ENCODE measurements around the gene HCAR2.
"Not testable (repeated sequence)": the region's sequence is repeated elsewhere in the genome, so short reads cannot be mapped to it uniquely, and the experiment has no call there.

Gene HCAR2

GRCh38 chr12:122665349-122665748 is 37.8 kb downstream of the HCAR2 start:
- no peak overlapping the region for H3K4me3 ChIP-seq (ENCODE audit: insufficient read length, low read depth)
- no peak overlapping the region for H3K9ac ChIP-seq (ENCODE audit: insufficient read length, low read depth)
- no peak for DNase-seq (ENCODE audit: low read depth, low spot score)
- H3K4me1 ChIP-seq (ENCODE audit: insufficient read depth, insufficient read length), result no peaks in the 10 kb centered on the region
- no peaks in the 10 kb centered on the region for H3K9me3 ChIP-seq (ENCODE audit: insufficient read depth, low read length)
- TF ChIP-seq ZNF274 (IDR thresholded peaks at IDR 0.05; ENCODE audit: low read depth, low read length) (no peak), SUZ12 (IDR thresholded peaks at IDR 0.05; ENCODE audit: extremely low read depth, insufficient read depth, insufficient read length) (no peak), YY1 (IDR thresholded peaks at IDR 0.05; ENCODE audit: insufficient read depth, insufficient read length) (no peak)
- H3K27me3 ChIP-seq (ENCODE audit: insufficient read depth, insufficient read length), result no peaks in the 10 kb centered on the region
- no peaks in the 10 kb centered on the region for H3K36me3 ChIP-seq (ENCODE audit: insufficient read depth, insufficient read length, low read length)

GRCh38 chr12:122661938-122662337 is 41.2 kb downstream of the HCAR2 start:
- Histone ChIP-seq H3K36me3 (ENCODE audit: insufficient read depth, insufficient read length, low read length) (no peaks in the 10 kb centered on the region), H3K9me3 (ENCODE audit: insufficient read depth, low read length) (no peaks in the 10 kb centered on the region), H3K4me3 (ENCODE audit: insufficient read length, low read depth) (no peak overlapping the region), H3K27me3 (ENCODE audit: insufficient read depth, insufficient read length) (no peaks in the 10 kb centered on the region), H3K9ac (ENCODE audit: insufficient read length, low read depth) (no peak overlapping the region), H3K4me1 (ENCODE audit: insufficient read depth, insufficient read length) (no peaks in the 10 kb centered on the region)
- DNase-seq (ENCODE audit: low read depth, low spot score), result no peak
- TF ChIP-seq ZNF274 (IDR thresholded peaks at IDR 0.05; ENCODE audit: low read depth, low read length), result no peak

GRCh38 chr12:122661246-122661645 is 41.9 kb downstream of the HCAR2 start:
- DNase-seq (ENCODE audit: low read depth, low spot score), result no peak
- no peaks in the 10 kb centered on the region for H3K4me1 ChIP-seq (ENCODE audit: insufficient read depth, insufficient read length)
- H3K36me3 ChIP-seq (ENCODE audit: insufficient read depth, insufficient read length, low read length), result no peaks in the 10 kb centered on the region
- TF ChIP-seq YY1 (IDR thresholded peaks at IDR 0.05; ENCODE audit: insufficient read depth, insufficient read length) (no peak), SUZ12 (IDR thresholded peaks at IDR 0.05; ENCODE audit: extremely low read depth, insufficient read depth, insufficient read length) (no peak), ZNF274 (IDR thresholded peaks at IDR 0.05; ENCODE audit: low read depth, low read length) (no peak)
- H3K4me3 ChIP-seq (ENCODE audit: insufficient read length, low read depth), result no peak overlapping the region
- H3K9me3 ChIP-seq (ENCODE audit: insufficient read depth, low read length), result no peaks in the 10 kb centered on the region
- no peaks in the 10 kb centered on the region for H3K27me3 ChIP-seq (ENCODE audit: insufficient read depth, insufficient read length)
- H3K9ac ChIP-seq (ENCODE audit: insufficient read length, low read depth), result no peak overlapping the region

- TF ChIP-seq YY1 (IDR thresholded peaks at IDR 0.05; ENCODE audit: insufficient read depth, insufficient read length) (no peak), SUZ12 (IDR thresholded peaks at IDR 0.05; ENCODE audit: extremely low read depth, insufficient read depth, insufficient read length) (no peak), ZNF274 (IDR thresholded peaks at IDR 0.05; ENCODE audit: low read depth, low read length) (no peak)
- Histone ChIP-seq H3K27me3 (ENCODE audit: insufficient read depth, insufficient read length) (no peaks in the 10 kb centered on the region), H3K36me3 (ENCODE audit: insufficient read depth, insufficient read length, low read length) (no peaks in the 10 kb centered on the region), H3K4me3 (ENCODE audit: insufficient read length, low read depth) (no peak overlapping the region), H3K9me3 (ENCODE audit: insufficient read depth, low read length) (no peaks in the 10 kb centered on the region), H3K4me1 (ENCODE audit: insufficient read depth, insufficient read length) (no peaks in the 10 kb centered on the region), H3K9ac (ENCODE audit: insufficient read length, low read depth) (no peak overlapping the region)
- no peak for DNase-seq (ENCODE audit: low read depth, low spot score)
Observed at GRCh38 chr12:122659579-122659978, 43.6 kb downstream of the HCAR2 start.

DNA sequence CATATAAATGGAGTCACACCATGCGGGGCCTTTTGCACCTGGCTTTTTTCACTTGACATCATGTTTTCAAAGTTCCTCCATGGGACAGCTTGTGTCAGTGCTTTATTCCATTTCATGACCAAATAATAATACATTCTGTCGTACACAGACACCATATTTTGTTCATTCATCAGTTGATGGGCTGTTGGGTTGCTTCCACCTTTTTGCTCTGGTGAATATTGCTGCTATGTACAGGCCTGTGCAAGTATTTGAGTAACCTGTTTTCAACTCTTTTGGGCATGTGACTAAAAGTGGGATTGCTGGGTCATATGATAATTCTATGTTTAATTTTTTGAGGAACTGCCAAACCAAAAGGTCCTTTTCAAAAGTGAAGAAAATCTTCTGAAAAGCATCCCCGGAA is 46.9 kb downstream of the HCAR2 start:
- no peak overlapping the region for H3K4me3 ChIP-seq (ENCODE audit: insufficient read length, low read depth)
- no peaks in the 10 kb centered on the region for H3K27me3 ChIP-seq (ENCODE audit: insufficient read depth, insufficient read length)
- TF ChIP-seq YY1 (IDR thresholded peaks at IDR 0.05; ENCODE audit: insufficient read depth, insufficient read length) (no peak), SUZ12 (IDR thresholded peaks at IDR 0.05; ENCODE audit: extremely low read depth, insufficient read depth, insufficient read length) (no peak), ZNF274 (IDR thresholded peaks at IDR 0.05; ENCODE audit: low read depth, low read length) (no peak)
- no peaks in the 10 kb centered on the region for H3K9me3 ChIP-seq (ENCODE audit: insufficient read depth, low read length)
- H3K36me3 ChIP-seq (ENCODE audit: insufficient read depth, insufficient read length, low read length), result no peaks in the 10 kb centered on the region
- H3K9ac ChIP-seq (ENCODE audit: insufficient read length, low read depth), result no peak overlapping the region
- no peaks in the 10 kb centered on the region for H3K4me1 ChIP-seq (ENCODE audit: insufficient read depth, insufficient read length)
- DNase-seq (ENCODE audit: low read depth, low spot score), result no peak

- DNase-seq (ENCODE audit: low read depth, low spot score); H3K27me3 ChIP-seq (ENCODE audit: insufficient read depth, insufficient read length); H3K36me3 ChIP-seq (ENCODE audit: insufficient read depth, insufficient read length, low read length); H3K9me3 ChIP-seq (ENCODE audit: insufficient read depth, low read length); H3K9ac ChIP-seq (ENCODE audit: insufficient read length, low read depth); H3K4me3 ChIP-seq (ENCODE audit: insufficient read length, low read depth); H3K4me1 ChIP-seq (ENCODE audit: insufficient read depth, insufficient read length): not testable (repeated sequence)
Observed at GRCh38 chr12:122653291-122653690, 49.9 kb downstream of the HCAR2 start.

DNA sequence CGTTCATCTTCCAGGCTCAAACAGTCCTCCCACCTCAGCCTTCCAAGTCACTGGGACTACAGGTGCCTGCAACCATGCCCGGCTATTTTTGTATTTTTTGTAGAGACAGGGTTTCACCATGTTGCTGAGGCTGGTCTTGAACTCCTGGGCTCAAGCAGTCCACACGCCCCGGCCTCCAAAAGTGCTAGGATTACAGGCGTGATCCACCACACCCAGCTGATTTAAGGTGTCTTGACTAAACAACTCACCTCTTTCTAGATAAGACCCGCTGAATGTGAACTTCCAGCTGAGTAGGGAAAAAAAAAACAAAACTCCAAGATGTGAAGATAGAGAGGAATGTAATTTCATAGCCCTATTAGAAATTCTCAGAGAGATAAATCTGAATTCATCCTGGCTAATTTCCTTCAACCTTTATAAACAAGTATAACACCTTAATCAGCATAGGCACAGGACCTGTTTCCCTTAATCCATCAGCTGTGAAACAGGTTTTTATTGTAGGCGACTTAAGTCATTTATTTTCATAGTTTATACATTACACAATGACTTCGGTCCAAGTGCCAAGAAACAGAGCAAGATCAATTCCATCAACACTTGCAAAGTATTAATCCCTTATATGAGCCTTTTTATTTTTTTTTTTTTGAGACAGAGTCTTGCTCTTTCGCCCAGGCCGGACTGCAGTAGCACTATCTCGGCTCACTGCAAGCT is 51.5 kb downstream of the HCAR2 start:
- Histone ChIP-seq H3K36me3 (ENCODE audit: insufficient read depth, insufficient read length, low read length) (no peaks in the 10 kb centered on the region), H3K4me1 (ENCODE audit: insufficient read depth, insufficient read length) (no peaks in the 10 kb centered on the region), H3K9ac (ENCODE audit: insufficient read length, low read depth) (no peak overlapping the region), H3K9me3 (ENCODE audit: insufficient read depth, low read length) (no peaks in the 10 kb centered on the region), H3K27me3 (ENCODE audit: insufficient read depth, insufficient read length) (no peaks in the 10 kb centered on the region), H3K4me3 (ENCODE audit: insufficient read length, low read depth) (no peak overlapping the region)
- no peak for DNase-seq (ENCODE audit: low read depth, low spot score)
- no peak for TF ChIP-seq YY1 (IDR thresholded peaks at IDR 0.05; ENCODE audit: insufficient read depth, insufficient read length)
- no peak for TF ChIP-seq ZNF274 (IDR thresholded peaks at IDR 0.05; ENCODE audit: low read depth, low read length)
- TF ChIP-seq SUZ12 (IDR thresholded peaks at IDR 0.05; ENCODE audit: extremely low read depth, insufficient read depth, insufficient read length), result no peak

Measured in NT2/D1 (cell line).